Uterus (tissue), 2 donors: Measurements from ENCODE around the gene COG2.

ENCODE experiments used
- CTCF ChIP-seq, 4 experiments: fragments of 200-600 bp in 2 of 4; fragments of 450-650 bp in 2 of 4; sonication (generic) in 2 of 4; IDR thresholded peaks; one replicate each; pipeline ENCODE4 v1.5.1; 2016 to 2019; ENCODE audit warnings: antibody characterized with exemption in 4 of 4, mild to moderate bottlenecking in 2 of 4, moderate library complexity in 1 of 4
- POLR2A ChIP-seq, 2 donors: fragments of 450-650 bp; IDR thresholded peaks; one replicate each; pipeline ENCODE4 v1.6.1; 2016; ENCODE audit warnings: antibody characterized with exemption in 2 of 2, mild to moderate bottlenecking in 1 of 2, moderate library complexity in 1 of 2

GRCh38 chr1:230710543-230710904, 68.2 kb downstream of the COG2 start:
- TF ChIP-seq CTCF (IDR thresholded peaks at IDR 0.05), result no peak
- TF ChIP-seq POLR2A (IDR thresholded peaks at IDR 0.05), result no peak
